ENCODE results near the gene SNRPA1.
A peak's percentile ranks its signal among the peaks of the same experiment; 100 is the strongest.

SNRPA1 gene

DNA sequence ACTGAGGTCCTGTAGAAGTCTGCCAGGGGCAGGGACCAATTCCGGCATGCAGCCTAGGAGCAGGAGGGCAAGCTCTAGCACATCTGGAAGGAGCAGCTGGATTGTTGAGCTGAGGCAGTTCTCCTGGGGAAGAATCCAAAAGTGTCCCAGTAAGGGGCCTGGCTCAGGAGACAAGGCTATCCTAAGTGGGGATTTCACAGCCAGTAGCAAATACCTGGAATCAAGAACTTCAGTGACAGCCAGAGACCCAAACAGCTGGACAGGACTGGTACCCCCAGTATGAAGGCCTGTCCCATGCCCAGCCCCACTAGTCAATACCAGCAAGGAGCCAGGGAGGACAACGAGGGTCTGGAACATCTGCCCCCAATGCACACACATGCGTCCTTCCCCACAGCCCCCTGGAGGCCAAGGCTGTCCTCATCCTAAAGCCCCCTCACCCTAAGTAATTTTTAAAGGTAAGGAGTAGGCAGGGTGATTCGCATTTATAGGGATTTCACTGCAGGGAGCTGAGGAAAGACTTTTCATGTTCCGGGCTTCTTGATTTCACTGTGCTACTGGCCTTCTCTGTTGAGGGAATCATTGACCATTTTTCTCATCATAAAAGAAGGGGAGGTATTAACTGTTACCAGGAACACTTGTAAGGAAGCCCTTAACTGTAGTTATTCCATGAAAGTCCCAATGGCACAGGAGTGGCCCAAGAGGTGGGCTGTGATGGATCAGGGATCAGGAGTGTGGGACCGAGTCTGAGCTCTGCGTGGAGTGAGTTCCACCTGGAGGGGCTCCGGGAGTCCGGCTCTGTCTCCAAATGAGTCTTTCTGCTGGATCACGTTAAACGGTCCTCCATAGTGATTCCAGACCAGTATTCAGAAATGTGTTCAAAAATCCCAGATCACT lies 40.6 kb downstream of the SNRPA1 start:
- Histone ChIP-seq H2AFZ (ENCODE audit: low read depth, low read length) (no peak overlapping the region), H3K36me3 (replicated peaks; ENCODE audit: low read depth, low read length) (no peaks in the 10 kb centered on the region), H3K9ac (ENCODE audit: low read length) (no peak overlapping the region), H3K27ac (ENCODE audit: low read length) (no peak overlapping the region), H3K9me3 (ENCODE audit: insufficient read depth, low read length) (no peaks in the 10 kb centered on the region), H3K27me3 (ENCODE audit: low read depth, low read length) (peaks cover 51% of the 10 kb centered on the region), H3K4me1 (ENCODE audit: low read length) (peaks cover 17% of the 10 kb centered on the region), H3K79me2 (ENCODE audit: low read length) (peaks cover 17% of the 10 kb centered on the region), H4K20me1 (ENCODE audit: insufficient read depth, low read length) (peaks cover 13% of the 10 kb centered on the region; the same call in 1 of the 2 replicates), H3K4me3 (ENCODE audit: low read length) (no peak overlapping the region), H3K4me2 (ENCODE audit: low read length) (no peak overlapping the region)
- no peak for TF ChIP-seq EZH2phosphoT487 (IDR thresholded peaks at IDR 0.05; ENCODE audit: low read depth)
- TF ChIP-seq, protein P1, sequence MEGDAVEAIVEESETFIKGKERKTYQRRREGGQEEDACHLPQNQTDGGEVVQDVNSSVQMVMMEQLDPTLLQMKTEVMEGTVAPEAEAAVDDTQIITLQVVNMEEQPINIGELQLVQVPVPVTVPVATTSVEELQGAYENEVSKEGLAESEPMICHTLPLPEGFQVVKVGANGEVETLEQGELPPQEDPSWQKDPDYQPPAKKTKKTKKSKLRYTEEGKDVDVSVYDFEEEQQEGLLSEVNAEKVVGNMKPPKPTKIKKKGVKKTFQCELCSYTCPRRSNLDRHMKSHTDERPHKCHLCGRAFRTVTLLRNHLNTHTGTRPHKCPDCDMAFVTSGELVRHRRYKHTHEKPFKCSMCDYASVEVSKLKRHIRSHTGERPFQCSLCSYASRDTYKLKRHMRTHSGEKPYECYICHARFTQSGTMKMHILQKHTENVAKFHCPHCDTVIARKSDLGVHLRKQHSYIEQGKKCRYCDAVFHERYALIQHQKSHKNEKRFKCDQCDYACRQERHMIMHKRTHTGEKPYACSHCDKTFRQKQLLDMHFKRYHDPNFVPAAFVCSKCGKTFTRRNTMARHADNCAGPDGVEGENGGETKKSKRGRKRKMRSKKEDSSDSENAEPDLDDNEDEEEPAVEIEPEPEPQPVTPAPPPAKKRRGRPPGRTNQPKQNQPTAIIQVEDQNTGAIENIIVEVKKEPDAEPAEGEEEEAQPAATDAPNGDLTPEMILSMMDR (IDR thresholded peaks at IDR 0.05; ENCODE audit: low read depth, low read length) = no peak

DNA sequence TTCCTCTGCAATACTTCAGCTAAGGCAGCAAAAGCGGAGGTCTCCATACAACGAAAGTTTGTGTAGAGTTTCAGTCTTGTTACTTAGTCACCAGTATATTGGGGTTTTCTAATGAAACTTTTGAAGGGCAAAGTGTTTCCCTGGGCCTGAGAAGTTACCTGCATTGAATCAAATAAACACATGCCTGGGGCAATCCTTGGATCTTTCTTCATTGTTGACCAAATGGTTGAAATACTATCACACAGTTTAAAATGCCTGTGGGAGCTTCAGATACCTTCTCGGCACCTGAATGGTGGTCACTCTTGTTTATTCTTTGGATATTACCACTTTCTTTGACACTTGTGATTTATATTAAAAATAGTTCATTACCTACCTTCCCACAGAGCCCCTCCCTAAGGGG lies 42.2 kb downstream of the SNRPA1 start:
- Histone ChIP-seq H3K4me2 (ENCODE audit: low read length) (peak overlapping the region; percentile 85), H2AFZ (ENCODE audit: low read depth, low read length) (peak overlapping the region; percentile 87), H4K20me1 (ENCODE audit: insufficient read depth, low read length) (peaks cover 18% of the 10 kb centered on the region), H3K9ac (ENCODE audit: low read length) (peak overlapping the region; percentile 59), H3K9me3 (ENCODE audit: insufficient read depth, low read length) (no peaks in the 10 kb centered on the region), H3K79me2 (ENCODE audit: low read length) (peaks cover 21% of the 10 kb centered on the region), H3K27ac (ENCODE audit: low read length) (no peak overlapping the region), H3K4me3 (ENCODE audit: low read length) (peak overlapping the region; percentile 89), H3K4me1 (ENCODE audit: low read length) (peaks cover 17% of the 10 kb centered on the region), H3K36me3 (replicated peaks; ENCODE audit: low read depth, low read length) (no peaks in the 10 kb centered on the region), H3K27me3 (ENCODE audit: low read depth, low read length) (peaks cover 40% of the 10 kb centered on the region)
- no peak for TF ChIP-seq EZH2phosphoT487 (IDR thresholded peaks at IDR 0.05; ENCODE audit: low read depth)
- TF ChIP-seq, protein P1 (IDR thresholded peaks at IDR 0.05; ENCODE audit: low read depth, low read length) = no peak; the same call in 1 of the 2 replicates

DNA sequence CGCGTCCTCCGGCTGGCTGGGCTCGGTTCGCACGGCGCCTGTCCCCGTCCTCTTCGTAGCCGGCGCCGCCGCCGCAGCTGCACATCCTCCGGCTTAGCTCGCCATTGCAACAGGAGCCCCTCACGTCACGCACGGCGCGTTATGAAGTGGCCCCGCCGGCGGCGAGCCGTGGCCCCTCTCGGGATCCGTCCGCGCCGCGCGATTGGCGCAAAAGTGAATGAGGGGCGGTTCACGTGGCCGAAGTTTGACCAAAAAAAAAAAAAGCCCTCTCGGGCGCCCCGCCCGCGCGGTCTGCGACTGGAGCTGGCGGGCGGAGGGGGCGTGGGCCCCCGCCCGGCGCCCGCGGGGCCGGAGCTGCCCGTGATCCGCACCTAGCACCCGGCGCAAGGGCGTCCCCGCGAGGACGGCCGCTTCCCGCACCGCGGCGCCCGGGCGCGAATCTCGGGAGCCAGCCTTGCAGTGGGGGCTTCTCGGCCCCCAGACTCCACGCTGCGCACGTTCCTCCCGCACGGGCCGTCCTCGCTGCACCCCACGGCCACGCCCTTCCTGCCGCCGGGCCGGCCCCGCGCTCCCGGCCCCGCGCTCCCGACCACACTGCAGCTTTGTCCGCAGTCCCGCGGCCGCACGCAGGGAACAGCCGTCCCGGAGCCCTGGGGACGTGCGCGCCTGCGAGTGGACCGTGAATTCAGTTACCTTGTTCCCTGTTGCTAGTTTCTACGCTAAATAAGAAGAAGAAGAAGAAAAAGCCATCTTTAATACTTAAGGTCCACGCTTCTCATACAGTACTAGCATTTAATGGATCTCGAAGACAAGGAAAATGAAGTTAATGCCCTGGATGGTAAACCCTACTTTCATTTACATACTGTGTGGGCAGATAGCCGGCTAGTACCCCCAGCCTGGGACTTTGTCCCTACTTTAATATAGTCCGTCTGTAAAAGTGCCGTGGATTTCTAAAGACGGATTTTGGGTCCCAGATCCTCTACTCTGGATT lies 42.9 kb downstream of the SNRPA1 start, which contains the start of gene CHSY1:
TSS of gene CHSY1 (minus strand) at position 219 of the 991 bp plus-strand sequence. CDS start 592 bp downstream, outside the sequence.
- Histone ChIP-seq H2AFZ (ENCODE audit: low read depth, low read length) (peak within 1 kb of the TSS; percentile 87), H3K4me2 (ENCODE audit: low read length) (peak within 1 kb of the TSS; percentile 96)

More for the DNA sequence above, 42.9 kb downstream of the SNRPA1 start, which contains the start of gene CHSY1:
- Histone ChIP-seq H3K4me1 (ENCODE audit: low read length) (peaks cover 17% of the 10 kb centered on the region), H3K36me3 (replicated peaks; ENCODE audit: low read depth, low read length) (no peaks in the 10 kb centered on the region), H3K79me2 (ENCODE audit: low read length) (peaks cover 26% of the 10 kb centered on the region), H3K9ac (ENCODE audit: low read length) (peak within 1 kb of the TSS; percentile 64), H4K20me1 (ENCODE audit: insufficient read depth, low read length) (peaks cover 22% of the 10 kb centered on the region), H3K4me3 (ENCODE audit: low read length) (peak within 1 kb of the TSS; percentile 94), H3K27me3 (ENCODE audit: low read depth, low read length) (peaks cover 40% of the 10 kb centered on the region), H3K9me3 (ENCODE audit: insufficient read depth, low read length) (no peaks in the 10 kb centered on the region), H3K27ac (ENCODE audit: low read length) (no peak within 1 kb of the TSS)
- TF ChIP-seq, protein P1 (IDR thresholded peaks at IDR 0.05; ENCODE audit: low read depth, low read length) = no peak
- TF ChIP-seq EZH2phosphoT487 (IDR thresholded peaks at IDR 0.05; ENCODE audit: low read depth) = no peak
